Ishikawa (cell line): ENCODE results near the gene HMGN4.

Experiments
- CEBPB ChIP-seq: IDR thresholded peaks from 2 replicates; pipeline ENCODE4 v1.6.1; 2012
- CREB1 ChIP-seq: IDR thresholded peaks from 2 replicates; pipeline ENCODE4 v1.6.1; 2012; ENCODE audit warnings: low read depth
- EGR1 ChIP-seq: IDR thresholded peaks from 2 replicates; pipeline ENCODE4 v1.6.1; 2012
- EP300 ChIP-seq: IDR thresholded peaks from 2 replicates; pipeline ENCODE4 v1.6.1; 2012; ENCODE audit warnings: borderline replicate concordance
- FOXM1 ChIP-seq: IDR thresholded peaks from 2 replicates; pipeline ENCODE4 v1.6.1; 2012; ENCODE audit warnings: low read depth, borderline replicate concordance
- NFIC ChIP-seq: IDR thresholded peaks from 2 replicates; pipeline ENCODE4 v1.6.1; 2012
- RAD21 ChIP-seq: IDR thresholded peaks from 2 replicates; pipeline ENCODE4 v1.6.1; 2012; ENCODE audit warnings: low read depth
- TAF1 ChIP-seq: IDR thresholded peaks from 2 replicates; pipeline ENCODE4 v1.6.1; 2012; ENCODE audit warnings: low read depth, mild to moderate bottlenecking
- TCF12 ChIP-seq: IDR thresholded peaks from 2 replicates; pipeline ENCODE4 v1.6.1; 2012; ENCODE audit warnings: low read depth
- TEAD4 ChIP-seq: IDR thresholded peaks from 2 replicates; pipeline ENCODE4 v1.6.1; 2012
- YY1 ChIP-seq: IDR thresholded peaks from 2 replicates; pipeline ENCODE4 v1.6.1; 2012; ENCODE audit warnings: low read depth
- ZBTB7A ChIP-seq: IDR thresholded peaks from 2 replicates; pipeline ENCODE4 v1.6.1; 2012; ENCODE audit warnings: low read depth
- TF ChIP-seq, protein P1 (sequence below): IDR thresholded peaks from 2 replicates; pipeline ENCODE4 v1.6.1; 2012
- TF ChIP-seq, protein P2 (sequence below): IDR thresholded peaks from 2 replicates; pipeline ENCODE4 v1.6.1; 2012; ENCODE audit warnings: low read depth, mild to moderate bottlenecking
- TF ChIP-seq, protein P3 (sequence below): IDR thresholded peaks from 2 replicates; pipeline ENCODE4 v1.6.1; 2012

HMGN4 gene

DNA sequence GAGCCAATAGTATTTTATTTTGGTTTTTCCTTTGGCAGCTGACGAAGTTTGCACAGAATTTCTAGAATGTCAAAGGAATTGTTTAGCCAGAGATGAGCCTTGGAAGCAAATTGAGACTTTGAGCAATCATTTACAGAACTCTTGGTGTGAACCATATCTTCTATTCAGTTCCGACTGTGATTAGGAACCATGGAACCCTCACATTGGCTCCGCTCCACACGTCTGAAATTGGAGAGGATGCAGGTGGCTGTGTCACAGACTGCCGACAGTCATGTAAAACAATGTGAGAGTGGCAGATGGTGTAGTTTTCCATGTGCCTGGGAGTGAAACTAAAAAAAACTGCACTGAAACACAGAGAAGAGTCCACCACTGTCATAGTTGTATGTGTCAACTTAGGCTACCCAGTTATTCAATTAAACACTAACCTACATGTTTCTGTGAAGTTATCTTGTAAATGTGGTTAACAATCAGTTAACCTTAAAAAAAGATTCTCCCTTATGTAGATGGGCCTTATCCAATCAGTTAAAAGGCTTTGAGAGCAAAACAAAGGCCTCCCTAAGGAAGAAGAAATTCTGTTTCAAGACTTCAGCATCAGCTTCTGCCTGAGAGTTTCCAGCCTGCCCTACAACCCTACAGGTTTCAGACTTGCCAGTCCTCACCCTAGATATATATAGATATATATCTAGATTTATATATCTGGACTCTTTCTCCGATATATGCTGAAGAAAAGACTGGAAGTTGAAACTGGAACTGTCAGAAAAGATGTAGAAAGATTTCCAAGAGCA, 3.3 kb upstream of the HMGN4 start:
- TF ChIP-seq EGR1 = no peak
- TF ChIP-seq ZBTB7A = no peak
- TF ChIP-seq, protein P1, sequence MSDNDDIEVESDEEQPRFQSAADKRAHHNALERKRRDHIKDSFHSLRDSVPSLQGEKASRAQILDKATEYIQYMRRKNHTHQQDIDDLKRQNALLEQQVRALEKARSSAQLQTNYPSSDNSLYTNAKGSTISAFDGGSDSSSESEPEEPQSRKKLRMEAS = no peak
- no peak for TF ChIP-seq RAD21
- TF ChIP-seq TCF12 = no peak
- TF ChIP-seq EP300 = no peak
- no peak for TF ChIP-seq TAF1
- TF ChIP-seq YY1 = no peak
- TF ChIP-seq, protein P2, sequence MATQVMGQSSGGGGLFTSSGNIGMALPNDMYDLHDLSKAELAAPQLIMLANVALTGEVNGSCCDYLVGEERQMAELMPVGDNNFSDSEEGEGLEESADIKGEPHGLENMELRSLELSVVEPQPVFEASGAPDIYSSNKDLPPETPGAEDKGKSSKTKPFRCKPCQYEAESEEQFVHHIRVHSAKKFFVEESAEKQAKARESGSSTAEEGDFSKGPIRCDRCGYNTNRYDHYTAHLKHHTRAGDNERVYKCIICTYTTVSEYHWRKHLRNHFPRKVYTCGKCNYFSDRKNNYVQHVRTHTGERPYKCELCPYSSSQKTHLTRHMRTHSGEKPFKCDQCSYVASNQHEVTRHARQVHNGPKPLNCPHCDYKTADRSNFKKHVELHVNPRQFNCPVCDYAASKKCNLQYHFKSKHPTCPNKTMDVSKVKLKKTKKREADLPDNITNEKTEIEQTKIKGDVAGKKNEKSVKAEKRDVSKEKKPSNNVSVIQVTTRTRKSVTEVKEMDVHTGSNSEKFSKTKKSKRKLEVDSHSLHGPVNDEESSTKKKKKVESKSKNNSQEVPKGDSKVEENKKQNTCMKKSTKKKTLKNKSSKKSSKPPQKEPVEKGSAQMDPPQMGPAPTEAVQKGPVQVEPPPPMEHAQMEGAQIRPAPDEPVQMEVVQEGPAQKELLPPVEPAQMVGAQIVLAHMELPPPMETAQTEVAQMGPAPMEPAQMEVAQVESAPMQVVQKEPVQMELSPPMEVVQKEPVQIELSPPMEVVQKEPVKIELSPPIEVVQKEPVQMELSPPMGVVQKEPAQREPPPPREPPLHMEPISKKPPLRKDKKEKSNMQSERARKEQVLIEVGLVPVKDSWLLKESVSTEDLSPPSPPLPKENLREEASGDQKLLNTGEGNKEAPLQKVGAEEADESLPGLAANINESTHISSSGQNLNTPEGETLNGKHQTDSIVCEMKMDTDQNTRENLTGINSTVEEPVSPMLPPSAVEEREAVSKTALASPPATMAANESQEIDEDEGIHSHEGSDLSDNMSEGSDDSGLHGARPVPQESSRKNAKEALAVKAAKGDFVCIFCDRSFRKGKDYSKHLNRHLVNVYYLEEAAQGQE = no peak
- no peak for TF ChIP-seq CREB1
- no peak for TF ChIP-seq NFIC
- no peak for TF ChIP-seq FOXM1
- no peak for TF ChIP-seq TEAD4

DNA sequence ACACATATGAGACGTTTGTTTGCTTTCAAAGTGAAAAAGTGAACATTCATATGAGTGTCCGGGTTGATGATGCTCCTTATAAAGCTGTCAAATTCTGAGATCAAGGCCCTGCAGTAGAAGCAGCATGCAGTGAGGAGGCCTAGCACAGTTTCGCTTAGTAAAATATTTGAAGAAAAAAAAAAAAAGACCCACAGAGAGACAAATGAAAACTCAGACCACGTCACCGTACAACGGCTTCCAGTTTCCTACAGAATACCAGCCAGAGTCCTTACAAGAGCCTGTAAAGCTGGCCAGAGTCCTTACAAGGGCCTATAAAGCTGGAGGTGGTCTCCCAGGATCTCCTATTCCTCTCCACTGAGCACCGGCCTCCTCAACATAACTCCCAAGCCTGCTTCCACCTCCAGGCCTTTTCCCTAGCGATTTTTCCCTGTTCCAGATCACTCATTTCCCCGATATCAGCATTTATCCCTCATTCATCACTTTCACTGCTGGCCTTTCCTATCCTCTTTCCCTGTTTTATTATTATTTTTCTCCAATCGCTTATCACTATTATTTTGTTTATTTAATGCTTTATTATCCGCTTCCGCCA, 1.5 kb upstream of the HMGN4 start:
- TF ChIP-seq RAD21 (no peak), TCF12 (no peak), ZBTB7A (no peak)

- TF ChIP-seq NFIC (peak; percentile 41), ZBTB7A (peak; percentile 43; the same call in 1 of the 2 replicates), FOXM1 (0 out of 2 replicates have a peak, but pooled peaks have one; percentile 17), CREB1 (peak; percentile 30; the same call in 1 of the 2 replicates), RAD21 (no peak), EP300 (no peak; the same call in 1 of the 2 replicates), CEBPB (peak; percentile 78; the same call in 1 of the 2 replicates), TCF12 (peak; percentile 57; the same call in 1 of the 2 replicates), YY1 (peak; percentile 86), TAF1 (no peak; the same call in 1 of the 2 replicates), EGR1 (no peak), TEAD4 (peak; percentile 95)
- TF ChIP-seq, protein P1 = peak; percentile 94
- TF ChIP-seq, protein P3, sequence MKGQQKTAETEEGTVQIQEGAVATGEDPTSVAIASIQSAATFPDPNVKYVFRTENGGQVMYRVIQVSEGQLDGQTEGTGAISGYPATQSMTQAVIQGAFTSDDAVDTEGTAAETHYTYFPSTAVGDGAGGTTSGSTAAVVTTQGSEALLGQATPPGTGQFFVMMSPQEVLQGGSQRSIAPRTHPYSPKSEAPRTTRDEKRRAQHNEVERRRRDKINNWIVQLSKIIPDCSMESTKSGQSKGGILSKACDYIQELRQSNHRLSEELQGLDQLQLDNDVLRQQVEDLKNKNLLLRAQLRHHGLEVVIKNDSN = peak; percentile 88
- TF ChIP-seq, protein P2 = no peak
These were observed 863 bp upstream of the HMGN4 start for GRCh38 chr6:26537160-26537845.

GRCh38 chr6:26538572-26538902, 371 bp downstream of the HMGN4 start:
- no peak for TF ChIP-seq TCF12
- TF ChIP-seq CEBPB = no peak
- TF ChIP-seq, protein P2 = no peak
- TF ChIP-seq NFIC = no peak
- TF ChIP-seq FOXM1 = no peak
- TF ChIP-seq TAF1 = 0 out of 2 replicates have a peak, but pooled peaks have one; percentile 8
- TF ChIP-seq, protein P1 = no peak
- TF ChIP-seq, protein P3 = no peak
